Gastrocnemius medialis (tissue), 4 donors: ENCODE results near the gene KRT80.

Source experiments
- POLR2A ChIP-seq, 2 donors: fragments of 450-650 bp; IDR thresholded peaks; one replicate each; pipeline ENCODE4 v1.6.1; 2017; ENCODE audit warnings: antibody characterized with exemption in 2 of 2, mild to moderate bottlenecking in 2 of 2, moderate library complexity in 2 of 2
- TF ChIP-seq, protein P1 (sequence below), 5 experiments: fragments of 450-650 bp in 3 of 5; fragments of 200-600 bp in 2 of 5; sonication (generic) in 2 of 5; IDR thresholded peaks in 4 of 5; conservative IDR thresholded peaks in 1 of 5; 1 replicate in 4 of 5; 2 replicates in 1 of 5; pipeline ENCODE4 v1.5.1; 2016 to 2019; ENCODE audit warnings: antibody characterized with exemption in 5 of 5, mild to moderate bottlenecking in 3 of 5, moderate library complexity in 3 of 5

DNA sequence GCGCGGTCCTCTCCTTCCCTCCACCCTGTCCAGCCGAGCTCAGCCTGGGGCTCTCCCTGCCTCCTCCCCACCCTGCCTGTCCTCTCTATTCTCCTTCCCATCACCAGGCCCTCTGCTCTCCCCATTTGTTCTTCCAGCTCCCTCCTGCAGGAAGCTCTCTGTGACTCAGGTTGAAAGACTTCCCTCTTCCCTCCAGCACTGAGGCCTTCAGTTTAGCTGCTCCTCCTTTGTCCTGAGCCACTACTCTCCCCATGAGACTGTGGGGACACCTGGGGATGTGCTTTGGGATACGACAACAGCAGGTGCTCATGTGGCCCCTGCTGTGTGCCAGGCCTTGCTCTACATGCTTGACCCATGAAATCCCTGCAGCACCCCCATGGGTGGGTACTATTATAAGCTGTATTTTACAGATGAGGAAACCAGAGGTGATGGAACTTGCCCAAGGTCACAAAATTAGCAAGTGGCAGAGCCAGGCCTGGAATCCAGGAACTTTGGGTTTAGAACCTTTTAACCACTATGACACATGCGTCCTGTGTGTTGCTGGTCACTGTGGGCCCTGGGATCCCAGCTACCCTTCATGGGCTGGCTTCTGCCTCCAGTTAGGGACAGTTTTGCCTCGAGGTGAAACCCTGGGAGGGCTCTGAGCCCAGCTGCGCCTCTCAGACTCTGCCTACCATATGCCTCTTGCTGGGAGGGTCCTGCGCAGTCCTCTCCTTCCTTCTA is 5.5 kb downstream of the KRT80 start:
- no peak for TF ChIP-seq POLR2A (IDR thresholded peaks at IDR 0.05)
- TF ChIP-seq, protein P1, sequence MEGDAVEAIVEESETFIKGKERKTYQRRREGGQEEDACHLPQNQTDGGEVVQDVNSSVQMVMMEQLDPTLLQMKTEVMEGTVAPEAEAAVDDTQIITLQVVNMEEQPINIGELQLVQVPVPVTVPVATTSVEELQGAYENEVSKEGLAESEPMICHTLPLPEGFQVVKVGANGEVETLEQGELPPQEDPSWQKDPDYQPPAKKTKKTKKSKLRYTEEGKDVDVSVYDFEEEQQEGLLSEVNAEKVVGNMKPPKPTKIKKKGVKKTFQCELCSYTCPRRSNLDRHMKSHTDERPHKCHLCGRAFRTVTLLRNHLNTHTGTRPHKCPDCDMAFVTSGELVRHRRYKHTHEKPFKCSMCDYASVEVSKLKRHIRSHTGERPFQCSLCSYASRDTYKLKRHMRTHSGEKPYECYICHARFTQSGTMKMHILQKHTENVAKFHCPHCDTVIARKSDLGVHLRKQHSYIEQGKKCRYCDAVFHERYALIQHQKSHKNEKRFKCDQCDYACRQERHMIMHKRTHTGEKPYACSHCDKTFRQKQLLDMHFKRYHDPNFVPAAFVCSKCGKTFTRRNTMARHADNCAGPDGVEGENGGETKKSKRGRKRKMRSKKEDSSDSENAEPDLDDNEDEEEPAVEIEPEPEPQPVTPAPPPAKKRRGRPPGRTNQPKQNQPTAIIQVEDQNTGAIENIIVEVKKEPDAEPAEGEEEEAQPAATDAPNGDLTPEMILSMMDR (IDR thresholded peaks at IDR 0.05 in 4 of 5, conservative IDR thresholded peaks at IDR 0.05 in 1 of 5): no peak
